Uterus (tissue), 2 donors: Measurements from ENCODE around the gene FADS3.

Experiments used
- POLR2A ChIP-seq, 2 donors: fragments of 450-650 bp; IDR thresholded peaks; one replicate each; pipeline ENCODE4 v1.6.1; 2016; ENCODE audit warnings: antibody characterized with exemption in 2 of 2, mild to moderate bottlenecking in 1 of 2, moderate library complexity in 1 of 2
- TF ChIP-seq, protein P1 (sequence below), 4 experiments: fragments of 200-600 bp in 2 of 4; fragments of 450-650 bp in 2 of 4; sonication (generic) in 2 of 4; IDR thresholded peaks; one replicate each; pipeline ENCODE4 v1.5.1; 2016 to 2019; ENCODE audit warnings: antibody characterized with exemption in 4 of 4, mild to moderate bottlenecking in 2 of 4, moderate library complexity in 1 of 4

DNA sequence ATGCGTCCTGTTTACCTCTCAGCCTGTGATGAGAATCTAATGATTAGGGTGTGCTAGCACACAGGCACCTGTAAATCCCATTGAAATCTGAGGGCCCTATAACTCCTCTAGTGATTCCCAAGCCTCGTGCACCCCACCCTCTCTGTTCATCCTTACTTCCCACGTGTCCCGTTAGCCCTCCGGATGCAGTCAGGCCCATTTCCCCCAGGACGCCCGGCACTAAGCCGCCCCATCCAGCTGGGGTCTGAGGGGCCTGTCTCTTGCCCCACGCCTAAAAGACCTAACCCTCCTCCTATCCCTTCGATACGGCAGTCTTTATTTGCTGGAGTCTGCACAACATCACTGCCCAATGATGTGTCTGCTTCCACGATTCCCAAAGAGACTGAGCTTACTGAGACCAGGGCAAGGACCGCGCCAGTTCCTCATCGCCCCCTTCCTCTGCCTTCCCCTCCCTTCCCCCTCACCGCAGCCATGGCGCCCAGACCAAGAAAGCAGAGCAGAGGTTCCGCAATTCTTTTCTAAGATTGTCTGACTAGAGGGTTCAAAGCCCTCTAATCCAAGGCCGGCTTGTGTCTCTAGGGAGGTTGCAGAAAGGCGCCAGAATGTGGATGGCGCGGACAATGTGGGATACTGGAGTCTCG is 64.3 kb downstream of the FADS3 start:
- TF ChIP-seq, protein P1, sequence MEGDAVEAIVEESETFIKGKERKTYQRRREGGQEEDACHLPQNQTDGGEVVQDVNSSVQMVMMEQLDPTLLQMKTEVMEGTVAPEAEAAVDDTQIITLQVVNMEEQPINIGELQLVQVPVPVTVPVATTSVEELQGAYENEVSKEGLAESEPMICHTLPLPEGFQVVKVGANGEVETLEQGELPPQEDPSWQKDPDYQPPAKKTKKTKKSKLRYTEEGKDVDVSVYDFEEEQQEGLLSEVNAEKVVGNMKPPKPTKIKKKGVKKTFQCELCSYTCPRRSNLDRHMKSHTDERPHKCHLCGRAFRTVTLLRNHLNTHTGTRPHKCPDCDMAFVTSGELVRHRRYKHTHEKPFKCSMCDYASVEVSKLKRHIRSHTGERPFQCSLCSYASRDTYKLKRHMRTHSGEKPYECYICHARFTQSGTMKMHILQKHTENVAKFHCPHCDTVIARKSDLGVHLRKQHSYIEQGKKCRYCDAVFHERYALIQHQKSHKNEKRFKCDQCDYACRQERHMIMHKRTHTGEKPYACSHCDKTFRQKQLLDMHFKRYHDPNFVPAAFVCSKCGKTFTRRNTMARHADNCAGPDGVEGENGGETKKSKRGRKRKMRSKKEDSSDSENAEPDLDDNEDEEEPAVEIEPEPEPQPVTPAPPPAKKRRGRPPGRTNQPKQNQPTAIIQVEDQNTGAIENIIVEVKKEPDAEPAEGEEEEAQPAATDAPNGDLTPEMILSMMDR (IDR thresholded peaks at IDR 0.05) = no peak
- no peak for TF ChIP-seq POLR2A (IDR thresholded peaks at IDR 0.05)
